Measurements from ENCODE around the gene CABLES1.
A peak's percentile ranks its signal among the peaks of the same experiment; 100 is the strongest.
"Not testable (repeated sequence)": the region's sequence is repeated elsewhere in the genome, so short reads cannot be mapped to it uniquely, and the experiment has no call there.

Gene CABLES1, protein sequence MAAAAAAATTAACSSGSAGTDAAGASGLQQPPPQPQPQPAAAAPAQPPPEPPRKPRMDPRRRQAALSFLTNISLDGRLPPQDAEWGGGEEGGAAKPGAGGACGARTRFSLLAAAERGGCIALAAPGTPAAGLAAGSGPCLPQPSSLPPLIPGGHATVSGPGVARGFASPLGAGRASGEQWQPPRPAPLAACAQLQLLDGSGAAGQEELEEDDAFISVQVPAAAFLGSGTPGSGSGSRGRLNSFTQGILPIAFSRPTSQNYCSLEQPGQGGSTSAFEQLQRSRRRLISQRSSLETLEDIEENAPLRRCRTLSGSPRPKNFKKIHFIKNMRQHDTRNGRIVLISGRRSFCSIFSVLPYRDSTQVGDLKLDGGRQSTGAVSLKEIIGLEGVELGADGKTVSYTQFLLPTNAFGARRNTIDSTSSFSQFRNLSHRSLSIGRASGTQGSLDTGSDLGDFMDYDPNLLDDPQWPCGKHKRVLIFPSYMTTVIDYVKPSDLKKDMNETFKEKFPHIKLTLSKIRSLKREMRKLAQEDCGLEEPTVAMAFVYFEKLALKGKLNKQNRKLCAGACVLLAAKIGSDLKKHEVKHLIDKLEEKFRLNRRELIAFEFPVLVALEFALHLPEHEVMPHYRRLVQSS

DNA sequence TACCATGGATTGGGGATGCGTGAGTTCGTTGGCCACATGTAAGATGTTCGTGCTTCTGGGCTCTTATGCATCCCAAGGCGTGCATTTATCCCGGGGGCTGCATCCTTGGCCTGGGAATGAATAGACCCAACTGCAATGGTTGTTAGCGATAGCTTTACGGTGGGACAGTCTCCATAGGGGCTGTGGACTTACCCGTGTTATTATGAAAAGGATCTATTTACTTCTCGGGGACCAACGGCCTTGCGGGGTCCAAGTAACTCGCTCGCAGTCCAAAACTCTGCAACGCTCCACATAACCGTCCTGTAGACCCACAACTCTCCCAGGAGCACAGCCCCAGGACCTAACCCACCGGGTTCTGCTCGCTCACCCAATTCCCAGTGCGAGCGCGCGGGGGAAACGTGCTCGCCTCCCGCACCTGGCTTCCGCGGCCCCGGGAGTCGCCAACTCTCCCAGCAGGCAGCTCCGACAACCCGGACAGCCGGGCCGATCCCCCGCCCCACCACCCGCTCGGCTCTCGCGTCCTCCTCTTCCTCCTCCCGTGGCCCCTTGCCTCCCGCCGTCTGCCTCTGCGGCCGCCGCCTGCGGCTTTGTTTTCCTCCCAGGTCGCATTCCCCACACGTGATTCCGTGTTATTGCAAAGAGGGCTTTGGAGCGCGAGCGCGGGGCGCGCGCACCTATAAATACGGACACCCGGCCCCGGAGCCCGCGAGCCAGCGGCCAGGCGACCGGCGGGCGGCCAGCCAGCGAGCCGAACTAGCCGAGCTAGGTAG lies at the start of gene CABLES1:
Gene CABLES1 (plus strand): TSS at position 706 of the 770 bp plus-strand sequence. CDS start 278 bp downstream, outside the sequence.
- TF ChIP-seq, protein P1, sequence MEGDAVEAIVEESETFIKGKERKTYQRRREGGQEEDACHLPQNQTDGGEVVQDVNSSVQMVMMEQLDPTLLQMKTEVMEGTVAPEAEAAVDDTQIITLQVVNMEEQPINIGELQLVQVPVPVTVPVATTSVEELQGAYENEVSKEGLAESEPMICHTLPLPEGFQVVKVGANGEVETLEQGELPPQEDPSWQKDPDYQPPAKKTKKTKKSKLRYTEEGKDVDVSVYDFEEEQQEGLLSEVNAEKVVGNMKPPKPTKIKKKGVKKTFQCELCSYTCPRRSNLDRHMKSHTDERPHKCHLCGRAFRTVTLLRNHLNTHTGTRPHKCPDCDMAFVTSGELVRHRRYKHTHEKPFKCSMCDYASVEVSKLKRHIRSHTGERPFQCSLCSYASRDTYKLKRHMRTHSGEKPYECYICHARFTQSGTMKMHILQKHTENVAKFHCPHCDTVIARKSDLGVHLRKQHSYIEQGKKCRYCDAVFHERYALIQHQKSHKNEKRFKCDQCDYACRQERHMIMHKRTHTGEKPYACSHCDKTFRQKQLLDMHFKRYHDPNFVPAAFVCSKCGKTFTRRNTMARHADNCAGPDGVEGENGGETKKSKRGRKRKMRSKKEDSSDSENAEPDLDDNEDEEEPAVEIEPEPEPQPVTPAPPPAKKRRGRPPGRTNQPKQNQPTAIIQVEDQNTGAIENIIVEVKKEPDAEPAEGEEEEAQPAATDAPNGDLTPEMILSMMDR (IDR thresholded peaks at IDR 0.05; ENCODE audit: low read depth, low read length, missing control alignments): no peak
- H3K4me3 ChIP-seq (ENCODE audit: low read depth, low read length): peak within 1 kb of the TSS; percentile 82
- no peak for DNase-seq (ENCODE audit: low read depth)

DNA sequence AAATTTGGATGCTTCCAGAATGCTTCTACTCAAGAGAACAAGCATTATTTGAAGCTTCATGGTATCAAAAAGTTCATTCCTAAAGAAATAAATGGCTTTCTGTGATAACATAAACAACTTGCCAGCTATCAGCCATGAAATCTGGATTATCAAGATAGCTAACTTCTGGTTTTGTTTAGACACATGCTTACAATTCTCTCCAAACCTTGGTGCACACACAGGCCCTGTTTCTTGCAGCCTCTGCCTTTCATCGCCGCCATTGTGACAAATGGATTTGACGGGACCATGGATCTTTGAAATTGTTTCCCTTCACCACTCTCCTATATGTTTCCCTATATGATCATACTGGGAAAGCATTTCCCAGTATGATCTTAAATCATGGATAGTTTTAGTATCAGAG lies 47.9 kb upstream of the CABLES1 start:
- in situ Hi-C loops (cut with HindIII; ENCODE audit: low sequenced_read_pairs): no loop called here
- TF ChIP-seq, protein P1 (IDR thresholded peaks at IDR 0.05; ENCODE audit: low read depth, low read length, missing control alignments): no peak
- DNase-seq (ENCODE audit: low read depth): no peak

More for the DNA sequence above, at the start of gene CABLES1:
- in situ Hi-C loops (cut with HindIII; ENCODE audit: low sequenced_read_pairs): loop anchor here (25.0 kb wide), 1 partner anchor 252 kb away; no protein-coding TSS in a partner anchor

DNA sequence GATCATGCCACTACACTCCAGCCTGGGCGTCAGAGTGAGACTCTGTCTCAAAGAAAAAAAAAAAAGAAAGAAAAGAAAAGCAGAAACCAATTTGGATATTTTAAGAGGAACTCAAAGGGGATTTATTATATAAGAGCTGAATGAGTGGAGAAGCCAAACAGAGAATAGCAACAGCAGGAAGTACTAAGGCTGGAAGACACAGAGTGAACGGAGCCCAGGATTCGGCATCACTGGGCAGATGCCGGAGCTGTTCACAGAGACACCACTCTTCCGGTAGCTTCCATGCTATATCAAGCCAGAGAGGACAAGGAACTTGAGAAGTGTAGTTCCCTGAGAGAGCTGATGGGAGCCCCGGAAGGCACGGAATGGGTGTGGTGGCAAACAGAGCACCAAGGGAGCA lies 47.0 kb upstream of the CABLES1 start:
- no peak for DNase-seq (ENCODE audit: low read depth)
- H3K4me3 ChIP-seq (ENCODE audit: low read depth, low read length): no peak overlapping the region
- in situ Hi-C loops (cut with HindIII; ENCODE audit: low sequenced_read_pairs): no loop called here
- TF ChIP-seq, protein P1 (IDR thresholded peaks at IDR 0.05; ENCODE audit: low read depth, low read length, missing control alignments): no peak

More for the DNA sequence above, 47.9 kb upstream of the CABLES1 start:
- no peak overlapping the region for H3K4me3 ChIP-seq (ENCODE audit: low read depth, low read length)

DNA sequence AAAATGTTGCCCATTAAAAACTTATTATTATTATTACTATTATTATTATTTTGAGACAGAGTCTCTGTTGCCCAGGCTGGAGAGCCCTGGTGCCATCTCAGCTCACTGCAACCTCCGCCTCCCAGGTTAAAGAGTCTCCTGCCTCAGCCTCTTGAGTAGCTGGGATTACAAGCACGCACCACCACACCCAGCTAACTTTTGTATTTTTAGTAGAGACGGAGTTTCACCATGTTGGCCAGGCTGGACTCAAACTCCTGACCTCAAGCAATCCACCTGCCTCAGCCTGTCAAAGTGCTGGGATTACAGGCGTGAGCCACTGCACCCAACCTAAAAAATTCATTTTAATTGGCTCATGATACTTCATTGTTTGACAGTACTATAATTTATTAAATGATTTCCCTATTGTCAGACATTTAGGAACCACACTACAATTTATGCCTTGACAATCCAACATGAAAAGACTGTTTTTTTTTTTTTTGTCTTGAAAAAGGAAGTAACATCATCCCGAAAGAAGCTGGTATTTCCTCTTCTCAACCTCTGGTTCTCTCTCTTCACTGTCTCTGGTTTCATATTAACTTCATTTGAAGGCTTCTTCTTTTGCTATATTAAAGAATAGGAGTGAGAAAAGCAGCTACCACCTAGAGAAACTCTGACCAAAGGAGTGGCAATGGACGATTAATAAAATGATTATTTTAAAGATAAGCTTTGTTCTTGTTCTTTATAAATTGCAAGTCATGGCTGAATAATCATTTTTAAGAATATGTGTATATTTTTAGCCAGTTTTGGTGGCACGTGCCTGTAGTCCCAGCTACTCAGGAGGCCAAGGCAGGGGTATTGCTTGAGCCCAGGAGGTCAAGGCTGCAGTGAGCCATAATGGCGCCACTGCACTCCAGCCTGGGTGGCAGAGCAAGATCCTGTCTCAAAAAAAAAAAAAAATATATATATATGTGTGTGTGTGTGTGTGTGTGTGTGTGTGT lies 44.0 kb upstream of the CABLES1 start:
- DNase-seq (ENCODE audit: low read depth): not testable (repeated sequence)

DNA sequence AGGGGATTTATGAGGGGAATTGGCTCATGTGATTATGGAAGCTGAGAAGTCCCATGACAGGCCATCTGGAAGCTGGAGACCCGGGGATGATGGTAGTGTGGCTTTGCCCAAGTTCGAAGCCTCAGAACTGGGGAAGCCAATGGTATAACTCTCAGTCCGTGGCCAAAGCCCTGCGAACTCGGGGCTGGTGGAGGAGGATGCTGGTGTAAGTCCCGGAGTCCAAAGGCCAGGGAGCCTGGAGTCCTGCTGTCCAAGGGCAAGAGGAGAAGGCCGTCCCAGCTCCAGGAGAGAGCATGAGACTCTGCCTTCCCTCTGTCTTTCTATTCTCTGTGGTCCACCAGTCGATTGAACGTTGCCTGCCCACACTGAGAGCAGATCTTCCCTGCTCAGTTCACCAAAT lies 43.2 kb upstream of the CABLES1 start:
- in situ Hi-C loops (cut with HindIII; ENCODE audit: low sequenced_read_pairs): no loop called here
- TF ChIP-seq, protein P1 (IDR thresholded peaks at IDR 0.05; ENCODE audit: low read depth, low read length, missing control alignments): no peak

More for the DNA sequence above, 44.0 kb upstream of the CABLES1 start:
- in situ Hi-C loops (cut with HindIII; ENCODE audit: low sequenced_read_pairs); H3K4me3 ChIP-seq (ENCODE audit: low read depth, low read length): not testable (repeated sequence)

DNA sequence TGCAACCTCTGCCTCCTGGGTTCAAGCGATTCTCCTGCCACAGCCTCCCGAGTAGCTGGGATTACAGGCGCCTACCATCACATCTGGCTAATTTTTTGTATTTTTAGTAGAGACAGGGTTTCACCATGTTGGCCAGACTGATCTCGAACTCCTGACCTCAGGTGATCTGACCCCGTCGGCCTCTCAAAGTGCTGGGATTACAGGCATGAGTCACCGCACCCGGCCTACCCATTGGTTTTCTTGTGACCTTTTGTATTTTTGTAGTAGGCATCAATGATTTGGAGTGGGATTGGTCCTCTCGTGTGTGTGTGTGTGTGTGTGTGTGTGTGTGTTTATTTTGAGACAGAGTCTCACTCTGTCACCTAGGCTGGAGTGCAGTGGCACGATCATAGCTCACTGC lies 42.2 kb upstream of the CABLES1 start:
- in situ Hi-C loops (cut with HindIII; ENCODE audit: low sequenced_read_pairs); H3K4me3 ChIP-seq (ENCODE audit: low read depth, low read length); DNase-seq (ENCODE audit: low read depth): not testable (repeated sequence)

More for the DNA sequence above, 43.2 kb upstream of the CABLES1 start:
- no peak overlapping the region for H3K4me3 ChIP-seq (ENCODE audit: low read depth, low read length)
- DNase-seq (ENCODE audit: low read depth): no peak

Data from astrocyte of the cerebellum (primary cell).